Osteocyte (in vitro differentiated cells): ENCODE data around the gene MTF2. TPM values are rescaled to one million over a fixed set of nuclear protein-coding genes. Genes with fewer than 3 reads are reported as not detected.

Experiments used
- DNase-seq: peaks from one replicate; pipeline ENCODE4 v3.0.0; 2021; ENCODE audit warnings: mixed read lengths; ENCODE audit not compliant: unreplicated experiment; ENCODE audit errors: extremely low spot score
- H3K27ac Mint-ChIP-seq: one replicate; pipeline ENCODE4 v1.8.0; 2021; ENCODE audit warnings: mild to moderate bottlenecking, mixed read lengths; ENCODE audit not compliant: unreplicated experiment
- H3K27me3 Mint-ChIP-seq: one replicate; pipeline ENCODE4 v1.8.0; 2021; ENCODE audit warnings: mixed read lengths; ENCODE audit not compliant: unreplicated experiment
- H3K36me3 Mint-ChIP-seq: one replicate; pipeline ENCODE4 v1.8.0; 2021; ENCODE audit warnings: mixed read lengths; ENCODE audit not compliant: unreplicated experiment
- H3K4me1 Mint-ChIP-seq: one replicate; pipeline ENCODE4 v1.8.0; 2021; ENCODE audit warnings: mixed read lengths; ENCODE audit not compliant: unreplicated experiment
- H3K4me3 Mint-ChIP-seq: one replicate; pipeline ENCODE4 v1.8.0; 2021; ENCODE audit warnings: mild to moderate bottlenecking, moderate library complexity, mixed read lengths; ENCODE audit not compliant: unreplicated experiment
- H3K9me3 Mint-ChIP-seq: one replicate; pipeline ENCODE4 v1.8.0; 2021; ENCODE audit warnings: mixed read lengths; ENCODE audit not compliant: unreplicated experiment
- CTCF ChIP-seq: fragments of 200-600 bp; sonication (generic); IDR thresholded peaks from 2 replicates; pipeline ENCODE4 v1.5.0; 2021; ENCODE audit warnings: antibody characterized with exemption, mild to moderate bottlenecking, moderate library complexity
- total RNA-seq: library from RNA; stranded (reverse); gene quantifications from 2 replicates; pipeline ENCODE4 v1.2.1, GENCODE V29; 2021

The MTF2 gene
- total RNA-seq, 1 donor from 2014 or later: 24.9 TPM

DNA sequence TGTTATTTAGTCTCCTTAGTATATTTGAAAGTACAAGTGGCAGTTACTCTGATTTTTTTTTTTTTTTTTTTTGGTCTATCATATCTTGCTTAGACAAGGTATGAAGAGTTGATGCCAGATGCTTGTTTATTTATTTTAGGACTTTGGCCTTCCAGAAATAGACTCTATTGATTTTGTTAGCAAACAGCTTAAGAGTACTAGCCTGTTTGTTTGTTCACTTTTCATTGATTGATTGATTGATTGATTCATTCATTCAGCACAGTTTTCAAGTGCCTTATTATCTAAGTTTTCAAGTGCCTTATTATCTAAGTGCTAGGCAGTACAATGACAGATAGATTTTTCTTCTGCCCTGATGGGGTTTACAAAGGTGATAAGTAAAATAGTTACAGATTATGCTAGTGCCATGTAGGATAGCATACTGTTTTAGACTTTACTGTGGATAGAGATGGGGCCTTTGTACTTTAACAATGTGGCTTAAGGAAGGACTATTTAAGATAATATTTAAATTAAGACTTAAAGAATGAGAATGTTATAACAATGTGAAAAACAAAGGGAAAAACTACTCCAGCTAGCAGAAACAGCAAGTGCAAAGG lies 50.5 kb downstream of the MTF2 start:
- no peaks in the 10 kb centered on the region for H3K27me3 Mint-ChIP-seq
- H3K4me1 Mint-ChIP-seq: no peaks in the 10 kb centered on the region
- no peak for DNase-seq
- peaks cover 14% of the 10 kb centered on the region for H3K36me3 Mint-ChIP-seq
- no peak overlapping the region for H3K27ac Mint-ChIP-seq
- H3K9me3 Mint-ChIP-seq: no peaks in the 10 kb centered on the region
- TF ChIP-seq CTCF: no peak
- no peak overlapping the region for H3K4me3 Mint-ChIP-seq

DNA sequence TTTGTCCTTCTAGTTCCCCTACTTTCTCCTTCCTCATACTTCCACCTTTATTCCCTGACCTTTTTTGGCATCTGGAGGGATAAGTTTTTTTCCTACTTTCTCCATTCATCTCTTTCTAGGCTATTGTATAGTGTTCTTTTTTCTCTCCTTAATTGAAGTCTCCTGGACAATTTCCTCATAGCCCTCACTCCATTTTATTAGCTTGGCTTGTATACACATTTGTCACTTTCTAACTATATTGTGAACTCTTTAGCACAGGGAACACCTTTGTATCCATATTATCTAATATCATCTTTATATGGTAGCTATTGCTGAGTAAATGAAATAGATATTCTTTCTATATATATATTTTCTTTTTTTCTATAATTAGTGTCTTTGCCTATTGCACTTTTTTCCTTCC lies 53.6 kb downstream of the MTF2 start:
- H3K36me3 Mint-ChIP-seq: peaks cover 25% of the 10 kb centered on the region
- no peaks in the 10 kb centered on the region for H3K9me3 Mint-ChIP-seq
- H3K27me3 Mint-ChIP-seq: no peaks in the 10 kb centered on the region
- H3K27ac Mint-ChIP-seq: no peak overlapping the region
- no peak for DNase-seq
- H3K4me3 Mint-ChIP-seq: no peak overlapping the region
- TF ChIP-seq CTCF: no peak
- no peaks in the 10 kb centered on the region for H3K4me1 Mint-ChIP-seq

- Mint-ChIP-seq H3K27ac (no peak overlapping the region), H3K4me1 (no peaks in the 10 kb centered on the region), H3K36me3 (peaks cover 37% of the 10 kb centered on the region), H3K27me3 (no peaks in the 10 kb centered on the region), H3K4me3 (no peak overlapping the region), H3K9me3 (no peaks in the 10 kb centered on the region)
- DNase-seq: no peak
- TF ChIP-seq CTCF: no peak
These were observed 57.4 kb downstream of the MTF2 start for GRCh38 chr1:93136445-93136844.

GRCh38 chr1:93137604-93138292 lies 58.7 kb downstream of the MTF2 start:
- H3K36me3 Mint-ChIP-seq: peaks cover 37% of the 10 kb centered on the region
- H3K4me1 Mint-ChIP-seq: peaks cover 2% of the 10 kb centered on the region
- TF ChIP-seq CTCF: no peak
- DNase-seq: no peak
- no peaks in the 10 kb centered on the region for H3K27me3 Mint-ChIP-seq
- no peak overlapping the region for H3K27ac Mint-ChIP-seq
- no peak overlapping the region for H3K4me3 Mint-ChIP-seq
- no peaks in the 10 kb centered on the region for H3K9me3 Mint-ChIP-seq

- no peak for TF ChIP-seq CTCF
- Mint-ChIP-seq H3K4me1 (peaks cover 2% of the 10 kb centered on the region), H3K9me3 (no peaks in the 10 kb centered on the region), H3K36me3 (peaks cover 24% of the 10 kb centered on the region), H3K27ac (no peak overlapping the region), H3K4me3 (no peak overlapping the region), H3K27me3 (no peaks in the 10 kb centered on the region)
- DNase-seq: no peak
These were observed 61.0 kb downstream of the MTF2 start for GRCh38 chr1:93140106-93140505.
